ENCODE data around the gene SESN2.
"Not testable (repeated sequence)": the region's sequence is repeated elsewhere in the genome, so short reads cannot be mapped to it uniquely, and the experiment has no call there.

The SESN2 gene

GRCh38 chr1:28290851-28291250 is 31.5 kb downstream of the SESN2 start:
- DNase-seq, result no peak

- DNase-seq, result no peak
Observed at GRCh38 chr1:28291711-28292110, 32.4 kb downstream of the SESN2 start.

- DNase-seq, result no peak
Observed at GRCh38 chr1:28295936-28296335, 36.6 kb downstream of the SESN2 start.

- DNase-seq, result no peak
Observed at GRCh38 chr1:28296401-28297261, 37.3 kb downstream of the SESN2 start.

GRCh38 chr1:28297826-28298225 is 38.5 kb downstream of the SESN2 start:
- no peak for DNase-seq

- DNase-seq, result no peak
Observed at GRCh38 chr1:28298438-28298837, 39.1 kb downstream of the SESN2 start.

GRCh38 chr1:28301368-28302174 is 42.3 kb downstream of the SESN2 start:
- no peak for DNase-seq

- DNase-seq, result no peak
Observed at GRCh38 chr1:28302247-28302646, 42.9 kb downstream of the SESN2 start.

GRCh38 chr1:28306301-28306949 is 47.1 kb downstream of the SESN2 start:
- DNase-seq, result no peak

- DNase-seq, result no peak
Observed at GRCh38 chr1:28308750-28309149, 49.4 kb downstream of the SESN2 start.

- no peak for DNase-seq
Observed at GRCh38 chr1:28309702-28310101, 50.4 kb downstream of the SESN2 start.

- DNase-seq, result no peak
Observed at GRCh38 chr1:28313702-28314546, 54.6 kb downstream of the SESN2 start.

GRCh38 chr1:28314547-28314941 is 55.2 kb downstream of the SESN2 start:
- DNase-seq, result no peak

GRCh38 chr1:28317014-28317413 is 57.7 kb downstream of the SESN2 start:
- DNase-seq, result no peak

GRCh38 chr1:28322194-28322593 is 62.9 kb downstream of the SESN2 start:
- no peak for DNase-seq

GRCh38 chr1:28323720-28324119 is 64.4 kb downstream of the SESN2 start:
- DNase-seq, result no peak

GRCh38 chr1:28326515-28326914 is 67.2 kb downstream of the SESN2 start:
- DNase-seq, result no peak

GRCh38 chr1:28326984-28327383 is 67.7 kb downstream of the SESN2 start:
- DNase-seq, result no peak

- DNase-seq, result not testable (repeated sequence)
Observed at GRCh38 chr1:28327431-28327830, 68.1 kb downstream of the SESN2 start.

GRCh38 chr1:28328228-28328648 is 68.9 kb downstream of the SESN2 start:
- DNase-seq, result no peak

- DNase-seq, result no peak
Observed at GRCh38 chr1:28329395-28330153, 70.3 kb downstream of the SESN2 start.

Data from NCI-H2107 (cell line).